GM23338 (cell line): Measurements from ENCODE around the gene ABCA13.

Source experiments
- CTCF ChIP-seq, 2 experiments: fragments of 200-600 bp in 1 of 2; sonication (generic) in 1 of 2; conservative IDR thresholded peaks; 2 replicates each; pipeline versions ENCODE4 v1.5.1 to v1.6.1; 2016 to 2017; ENCODE audit warnings: antibody characterized with exemption in 2 of 2, low read depth in 2 of 2, mild to moderate bottlenecking in 2 of 2, moderate library complexity in 1 of 2
- EZH2 ChIP-seq: fragments of 200-600 bp; sonication (generic); IDR thresholded peaks from one replicate; pipeline ENCODE4 v1.8.0; 2017; ENCODE audit warnings: antibody characterized with exemption, mild to moderate bottlenecking, low read depth; ENCODE audit not compliant: unreplicated experiment
- EZH2phosphoT487 ChIP-seq: fragments of 200-600 bp; sonication (generic); IDR thresholded peaks from one replicate; pipeline ENCODE4 v1.8.1; 2018; ENCODE audit warnings: antibody characterized with exemption; ENCODE audit not compliant: unreplicated experiment
- POLR2AphosphoS5 ChIP-seq: IDR thresholded peaks from 2 replicates; pipeline ENCODE4 v1.6.1; 2016; ENCODE audit warnings: antibody characterized with exemption, low read depth

- TF ChIP-seq CTCF (conservative IDR thresholded peaks at IDR 0.05; ENCODE audit: low read depth in 2 of 2) (no peak), POLR2AphosphoS5 (no peak), EZH2 (no peak), EZH2phosphoT487 (no peak)
Observed at GRCh38 chr7:48515171-48515570, 343.9 kb downstream of the ABCA13 start.
